HG03565 (cell line): ENCODE data around the gene SMIM30.

Experiments
- ATAC-seq: cut with Tn5 transposase; IDR thresholded peaks from one replicate; pipeline ENCODE4 v1.9.1; 2021; ENCODE audit warnings: mild to moderate bottlenecking, moderate library complexity; ENCODE audit not compliant: unreplicated experiment

SMIM30 gene

GRCh38 chr7:113109718-113110117 is 8.6 kb downstream of the SMIM30 start:
- no peak for ATAC-seq

- no peak for ATAC-seq
Measured at GRCh38 chr7:113100121-113100603, 18.2 kb downstream of the SMIM30 start.

GRCh38 chr7:113099284-113099919 is 19.0 kb downstream of the SMIM30 start:
- no peak for ATAC-seq

- no peak for ATAC-seq
Measured at GRCh38 chr7:113094517-113095249, 23.7 kb downstream of the SMIM30 start.

- ATAC-seq = no peak
Measured at GRCh38 chr7:113093561-113093960, 24.8 kb downstream of the SMIM30 start.

GRCh38 chr7:113092762-113093161 is 25.6 kb downstream of the SMIM30 start:
- ATAC-seq = no peak

GRCh38 chr7:113087071-113087998 is 31.0 kb downstream of the SMIM30 start:
- no peak for ATAC-seq

- peak; percentile 74 for ATAC-seq
Measured at GRCh38 chr7:113086431-113086888, 31.9 kb downstream of the SMIM30 start, which contains the start of gene GPR85. Gene GPR85, minus strand, starts transcription at chr7:113086827. Its CDS starts 2,106 bp downstream, at chr7:113084721.

- ATAC-seq = peak; percentile 12
Measured at GRCh38 chr7:113085781-113086390, 32.5 kb downstream of the SMIM30 start.

GRCh38 chr7:113084496-113085172 is 33.7 kb downstream of the SMIM30 start:
- ATAC-seq = no peak

GRCh38 chr7:113083816-113084495 is 34.4 kb downstream of the SMIM30 start:
- ATAC-seq = no peak

- ATAC-seq = no peak
Measured at GRCh38 chr7:113083132-113083815, 35.1 kb downstream of the SMIM30 start.

GRCh38 chr7:113078331-113078730 is 40.0 kb downstream of the SMIM30 start:
- no peak for ATAC-seq

- no peak for ATAC-seq
Measured at GRCh38 chr7:113076703-113077102, 41.7 kb downstream of the SMIM30 start.

- peak; percentile 57 for ATAC-seq
Measured at GRCh38 chr7:113071465-113071864, 46.9 kb downstream of the SMIM30 start.
